Left ventricle myocardium inferior (tissue), 1 donor: Measurements from ENCODE around the gene PNLIP. TPM values are rescaled to one million over a fixed set of nuclear protein-coding genes. Genes with fewer than 3 reads are reported as not detected.

ENCODE experiments used
- DNase-seq: peaks from one replicate; pipeline ENCODE4 v3.0.0-alpha.2; 2020
- H3K27ac ChIP-seq: fragments of 200-600 bp; replicated peaks from 2 replicates; pipeline ENCODE4 v1.8.0; 2021
- H3K27me3 ChIP-seq: fragments of 200-600 bp; 2 replicates; pipeline ENCODE4 v1.8.0; 2021; ENCODE audit warnings: low read depth
- H3K36me3 ChIP-seq: fragments of 200-600 bp; 2 replicates; pipeline ENCODE4 v1.8.0; 2021
- H3K4me1 ChIP-seq: fragments of 200-600 bp; 2 replicates; pipeline ENCODE4 v1.8.0; 2021
- H3K4me3 ChIP-seq: fragments of 200-600 bp; 2 replicates; pipeline ENCODE4 v1.8.0; 2021; ENCODE audit warnings: mild to moderate bottlenecking, moderate library complexity
- H3K9me3 ChIP-seq: fragments of 200-600 bp; replicated peaks from 2 replicates; pipeline ENCODE4 v1.8.0; 2021
- intact Hi-C: fragments of 100-400 bp; cut with micrococcal nuclease; formaldehyde crosslinking; loops from one replicate; pipeline ENCODE4 v1.11.0; 2022
- total RNA-seq: library from RNA; stranded (reverse); fragmentation: NEBNext Ultra II Directional; extraction: Animal tissue kit (Norgen Biotek cat#: 25700); gene quantifications from one replicate; pipeline ENCODE4 v1.2.1, GENCODE V29; 2021
- TF ChIP-seq, protein P1 (sequence below): fragments of 200-600 bp; IDR thresholded peaks from 2 replicates; pipeline ENCODE4 v1.8.0; 2021; ENCODE audit warnings: antibody characterized with exemption, mild to moderate bottlenecking, borderline replicate concordance
- donor health status: DM: no; HTN: yes; CAD: no; lungs with severe emphysema.

PNLIP gene
- total RNA-seq, 1 donor from 2014 or later = not detected

DNA sequence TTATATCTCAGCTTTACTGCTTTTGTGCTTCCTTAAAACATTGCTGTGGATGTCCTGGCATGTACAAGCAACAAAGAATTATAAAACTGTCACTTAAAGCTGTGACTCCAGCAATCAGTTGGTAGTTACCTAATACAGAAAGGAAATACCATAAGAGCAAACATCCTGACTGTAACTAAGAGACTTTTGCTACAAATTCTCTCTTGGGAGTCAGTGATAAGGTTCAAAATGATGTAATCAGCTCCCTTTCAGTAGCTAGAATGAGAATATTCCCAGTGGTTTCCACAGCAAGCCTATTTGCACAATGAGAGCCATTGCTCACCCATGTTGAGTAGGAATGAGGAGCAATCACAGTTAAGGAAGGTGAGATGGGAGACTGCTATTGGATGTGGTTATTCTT lies 52.6 kb downstream of the PNLIP start:
- Histone ChIP-seq H3K27ac (no peak overlapping the region), H3K36me3 (no peaks in the 10 kb centered on the region), H3K27me3 (peaks cover 31% of the 10 kb centered on the region), H3K9me3 (no peaks in the 10 kb centered on the region), H3K4me1 (no peaks in the 10 kb centered on the region), H3K4me3 (no peak overlapping the region)
- TF ChIP-seq, protein P1, sequence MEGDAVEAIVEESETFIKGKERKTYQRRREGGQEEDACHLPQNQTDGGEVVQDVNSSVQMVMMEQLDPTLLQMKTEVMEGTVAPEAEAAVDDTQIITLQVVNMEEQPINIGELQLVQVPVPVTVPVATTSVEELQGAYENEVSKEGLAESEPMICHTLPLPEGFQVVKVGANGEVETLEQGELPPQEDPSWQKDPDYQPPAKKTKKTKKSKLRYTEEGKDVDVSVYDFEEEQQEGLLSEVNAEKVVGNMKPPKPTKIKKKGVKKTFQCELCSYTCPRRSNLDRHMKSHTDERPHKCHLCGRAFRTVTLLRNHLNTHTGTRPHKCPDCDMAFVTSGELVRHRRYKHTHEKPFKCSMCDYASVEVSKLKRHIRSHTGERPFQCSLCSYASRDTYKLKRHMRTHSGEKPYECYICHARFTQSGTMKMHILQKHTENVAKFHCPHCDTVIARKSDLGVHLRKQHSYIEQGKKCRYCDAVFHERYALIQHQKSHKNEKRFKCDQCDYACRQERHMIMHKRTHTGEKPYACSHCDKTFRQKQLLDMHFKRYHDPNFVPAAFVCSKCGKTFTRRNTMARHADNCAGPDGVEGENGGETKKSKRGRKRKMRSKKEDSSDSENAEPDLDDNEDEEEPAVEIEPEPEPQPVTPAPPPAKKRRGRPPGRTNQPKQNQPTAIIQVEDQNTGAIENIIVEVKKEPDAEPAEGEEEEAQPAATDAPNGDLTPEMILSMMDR = no peak
- intact Hi-C loops = no loop called here
- no peak for DNase-seq

GRCh38 chr10:116599991-116600390 lies 54.3 kb downstream of the PNLIP start:
- DNase-seq = no peak
- intact Hi-C loops = no loop called here
- Histone ChIP-seq H3K27ac (no peak overlapping the region), H3K36me3 (no peaks in the 10 kb centered on the region), H3K27me3 (peaks cover 31% of the 10 kb centered on the region), H3K4me1 (no peaks in the 10 kb centered on the region), H3K4me3 (no peak overlapping the region), H3K9me3 (no peaks in the 10 kb centered on the region)
- TF ChIP-seq, protein P1 = no peak

DNA sequence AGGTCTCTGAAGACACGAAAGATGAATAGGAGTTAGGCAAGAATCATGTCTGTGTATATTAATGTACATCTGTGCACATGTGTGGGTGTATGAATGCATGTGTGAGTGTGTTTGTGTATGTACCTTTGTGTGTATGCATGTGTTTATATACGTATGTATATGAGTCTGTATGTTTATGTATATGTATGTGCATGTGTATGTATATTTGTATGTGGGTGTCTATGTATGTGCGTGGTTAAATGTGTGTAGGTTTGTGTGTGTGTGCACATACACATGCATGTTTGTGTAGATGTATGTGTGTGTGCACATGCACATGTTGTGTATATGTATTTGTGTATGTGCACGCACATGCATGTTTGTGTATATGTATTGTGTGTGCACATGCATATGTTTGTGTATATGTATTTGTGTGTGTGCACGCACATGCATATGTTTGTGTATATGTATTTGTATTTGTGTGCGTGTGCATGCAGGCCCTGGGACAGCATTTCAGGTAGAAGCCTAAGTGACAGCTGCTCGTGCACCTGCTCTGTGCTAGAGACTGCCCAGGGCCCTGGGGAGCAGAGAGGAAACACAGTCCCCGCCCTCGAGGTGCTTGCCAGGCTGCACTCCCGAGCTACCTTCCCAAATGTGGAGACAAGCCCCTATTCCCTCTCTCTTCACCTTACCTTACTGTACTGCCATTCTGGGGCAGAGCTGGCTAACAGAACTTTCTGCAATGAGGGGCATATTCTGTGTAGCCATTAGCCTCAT lies 57.1 kb downstream of the PNLIP start:
- H3K27me3 ChIP-seq = peaks cover 31% of the 10 kb centered on the region
- H3K27ac ChIP-seq = no peak overlapping the region
- no peaks in the 10 kb centered on the region for H3K36me3 ChIP-seq
- no peak for DNase-seq
- H3K9me3 ChIP-seq = no peaks in the 10 kb centered on the region
- TF ChIP-seq, protein P1 = no peak
- no peak overlapping the region for H3K4me3 ChIP-seq
- H3K4me1 ChIP-seq = no peaks in the 10 kb centered on the region
- intact Hi-C loops = no loop called here

DNA sequence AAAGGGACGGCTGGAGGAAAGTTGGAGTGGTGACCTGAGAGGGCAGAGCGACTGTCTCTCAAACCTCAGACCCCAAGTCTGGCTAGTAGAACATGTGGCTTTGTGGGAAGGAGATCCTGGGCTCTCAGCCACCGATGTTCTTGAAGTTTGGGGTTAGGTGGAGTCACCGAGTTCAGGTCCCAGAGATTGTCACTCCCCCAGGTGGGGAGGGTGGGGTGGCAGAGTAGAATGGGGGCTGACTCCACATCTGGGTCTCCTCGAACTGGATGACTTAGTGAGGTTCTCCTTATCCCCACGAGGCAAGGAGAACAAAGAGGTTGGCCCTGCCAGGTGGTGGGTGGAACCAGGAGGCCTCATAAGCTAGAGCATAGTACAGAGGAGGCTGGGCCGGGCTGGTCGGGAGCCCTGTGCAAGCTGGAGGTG lies 60.3 kb downstream of the PNLIP start:
- Histone ChIP-seq H3K27me3 (peaks cover 41% of the 10 kb centered on the region), H3K9me3 (no peaks in the 10 kb centered on the region), H3K4me1 (peaks cover 6% of the 10 kb centered on the region), H3K27ac (no peak overlapping the region), H3K36me3 (no peaks in the 10 kb centered on the region), H3K4me3 (no peak overlapping the region)
- DNase-seq = no peak
- TF ChIP-seq, protein P1 = no peak
- intact Hi-C loops = no loop called here

GRCh38 chr10:116607336-116607735 lies 61.6 kb downstream of the PNLIP start:
- TF ChIP-seq, protein P1 = no peak
- Histone ChIP-seq H3K4me3 (no peak overlapping the region), H3K4me1 (peaks cover 6% of the 10 kb centered on the region), H3K36me3 (no peaks in the 10 kb centered on the region), H3K27ac (no peak overlapping the region), H3K9me3 (no peaks in the 10 kb centered on the region), H3K27me3 (peaks cover 35% of the 10 kb centered on the region)
- intact Hi-C loops = no loop called here
- no peak for DNase-seq
